GM03348 (cell line): ENCODE data around the gene HOXA9.

ENCODE experiments used
- DNase-seq: peaks from one replicate; pipeline ENCODE4 v3.0.0; 2012; ENCODE audit warnings: low spot score

Gene HOXA9

DNA sequence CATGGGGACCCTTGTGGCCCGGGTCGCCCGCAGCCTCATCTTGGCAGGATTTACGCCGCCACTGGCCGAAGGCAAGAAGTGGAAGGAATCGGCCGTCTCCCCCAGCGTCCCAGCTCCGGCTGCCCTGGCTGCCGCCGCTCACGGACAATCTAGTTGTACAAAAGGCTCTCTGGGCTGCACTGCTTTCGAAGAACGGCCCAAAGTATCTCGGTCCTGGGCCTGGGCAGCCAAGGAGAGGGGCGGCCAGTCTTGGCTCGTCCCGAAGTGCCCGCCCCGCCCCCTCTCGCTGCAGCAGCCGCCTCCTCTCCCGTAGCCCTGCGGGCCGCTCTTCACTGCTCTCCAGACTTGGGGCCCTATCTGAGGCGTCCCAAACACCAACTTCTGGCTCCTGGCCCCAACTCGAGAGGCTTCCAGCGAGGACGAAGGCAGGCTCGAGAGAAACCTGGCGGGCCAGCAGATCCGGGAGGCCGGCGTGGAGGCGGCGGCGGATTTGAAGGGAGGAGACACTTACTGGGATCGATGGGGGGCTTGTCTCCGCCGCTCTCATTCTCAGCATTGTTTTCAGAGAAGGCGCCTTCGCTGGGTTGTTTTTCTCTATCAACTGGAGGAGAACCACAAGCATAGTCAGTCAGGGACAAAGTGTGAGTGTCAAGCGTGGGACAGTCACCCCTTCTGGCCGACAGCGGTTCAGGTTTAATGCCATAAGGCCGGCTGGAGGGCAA lies 809 bp downstream of the HOXA9 start:
- peak; percentile 65 for DNase-seq

DNA sequence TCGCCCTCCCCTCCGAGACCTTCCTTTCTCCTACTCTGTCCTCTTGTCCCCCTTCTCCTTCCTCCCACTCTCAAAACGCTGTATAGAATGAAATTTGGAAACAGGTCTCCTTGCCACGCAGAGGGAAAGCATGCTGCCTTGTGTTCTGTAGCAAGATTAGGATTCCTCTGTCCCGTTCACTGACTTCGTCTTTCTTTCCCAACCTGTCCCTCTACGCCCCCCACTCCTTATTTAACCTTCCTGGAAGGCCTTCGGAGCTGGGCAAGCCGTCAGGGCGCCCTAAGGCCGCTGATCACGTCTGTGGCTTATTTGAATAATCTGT lies 1.3 kb downstream of the HOXA9 start:
- no peak for DNase-seq

DNA sequence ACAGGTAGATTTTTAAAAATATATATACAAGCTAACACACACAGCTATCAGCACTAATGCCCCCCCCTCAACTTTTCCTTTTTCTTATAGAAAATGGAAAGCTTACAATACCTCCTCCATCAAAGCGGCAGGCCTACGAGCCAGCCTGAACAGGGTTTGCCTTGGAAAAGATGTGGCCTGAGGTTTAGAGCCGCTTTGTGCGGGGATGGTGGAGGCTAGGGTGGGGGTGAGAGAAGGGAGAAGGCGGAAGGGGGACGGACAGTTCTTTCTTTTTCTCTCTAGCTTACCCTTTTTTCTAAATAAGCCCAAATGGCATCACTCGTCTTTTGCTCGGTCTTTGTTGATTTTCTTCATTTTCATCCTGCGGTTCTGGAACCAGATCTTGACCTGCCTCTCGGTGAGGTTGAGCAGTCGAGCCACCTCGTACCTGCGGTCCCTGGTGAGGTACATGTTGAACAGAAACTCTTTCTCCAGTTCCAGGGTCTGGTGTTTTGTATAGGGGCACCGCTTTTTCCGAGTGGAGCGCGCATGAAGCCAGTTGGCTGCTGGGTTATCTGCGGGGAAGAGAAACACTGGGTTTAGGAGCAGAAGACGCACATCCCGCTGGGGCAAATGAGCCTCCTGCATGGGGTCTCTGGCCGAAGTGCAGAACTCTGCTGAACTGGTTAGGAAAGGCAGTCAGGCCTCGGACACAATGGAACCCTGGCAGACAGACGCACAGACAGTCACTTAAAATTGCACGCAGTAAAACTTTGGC lies 1.9 kb downstream of the HOXA9 start:
- DNase-seq = no peak

DNA sequence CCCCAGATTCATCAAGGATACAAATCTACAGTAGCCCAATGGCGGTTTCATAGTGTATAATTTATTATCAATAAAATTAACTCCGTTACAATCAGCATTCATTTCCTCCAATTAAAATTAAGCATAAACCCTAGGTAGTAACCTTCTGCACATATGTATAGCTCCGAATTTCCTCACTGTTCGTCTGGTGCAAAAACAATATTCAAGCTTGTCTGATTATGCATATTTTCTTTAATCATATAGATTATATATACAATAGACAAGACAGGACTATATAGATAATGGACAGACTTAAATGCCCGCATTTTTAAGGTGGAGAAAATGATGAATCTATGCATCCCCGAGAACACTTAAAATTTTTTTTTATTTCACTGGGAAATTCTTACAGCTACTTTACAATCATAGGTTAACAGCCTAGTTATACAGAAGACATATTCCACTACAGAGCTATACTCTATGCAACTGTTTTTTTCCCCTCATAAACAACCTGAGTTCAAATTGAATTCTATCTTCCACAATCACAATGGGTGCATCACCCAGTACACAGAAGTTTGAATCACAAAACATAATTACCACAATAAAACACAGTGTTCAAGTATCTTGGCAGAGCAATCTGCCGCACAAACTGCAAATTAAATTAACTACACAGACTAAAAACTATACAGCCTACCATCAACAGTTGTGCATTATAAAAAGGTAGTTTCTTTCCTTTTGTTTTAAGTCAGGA lies 2.6 kb downstream of the HOXA9 start:
- DNase-seq = no peak

DNA sequence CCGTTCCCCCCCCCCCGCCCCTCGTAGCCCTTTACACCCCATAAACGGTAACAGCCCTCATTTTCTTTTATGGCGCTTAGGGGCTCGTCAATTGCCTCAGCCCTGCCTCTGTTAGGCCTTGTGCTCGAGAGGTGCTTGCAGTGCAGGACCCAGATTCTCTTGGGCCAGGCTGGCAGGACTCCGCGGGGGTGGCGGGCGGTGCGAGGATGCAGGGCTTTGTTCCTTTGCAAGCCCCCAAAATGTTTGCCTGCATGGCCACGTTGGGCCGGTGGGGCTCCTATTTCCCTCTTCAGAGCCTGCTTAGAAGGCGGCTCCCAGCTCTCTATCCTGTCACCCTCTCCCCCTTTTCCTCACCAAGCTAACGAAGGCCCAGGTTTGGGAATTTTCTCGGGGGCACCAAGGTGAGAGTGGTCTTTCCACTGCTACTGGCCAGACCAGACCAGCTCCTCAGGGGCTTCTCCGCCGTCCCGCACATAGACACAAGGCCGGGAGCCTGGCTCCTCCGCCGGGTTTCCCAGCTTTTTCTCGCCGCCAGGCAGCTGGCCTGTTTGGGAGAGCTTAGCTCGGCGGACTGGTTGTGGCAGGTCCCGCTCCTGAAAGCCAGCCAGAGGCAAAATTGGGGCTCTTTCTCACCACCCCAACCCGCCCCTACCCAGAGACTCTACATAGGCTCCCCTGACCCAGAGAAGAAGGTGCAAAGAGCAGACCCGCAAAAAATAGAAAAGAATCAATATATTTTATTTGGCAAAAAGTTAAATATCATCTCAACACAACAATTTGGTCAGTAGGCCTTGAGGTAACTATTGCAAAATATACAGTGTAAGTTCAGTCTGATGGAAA lies 3.4 kb downstream of the HOXA9 start:
- DNase-seq = no peak

DNA sequence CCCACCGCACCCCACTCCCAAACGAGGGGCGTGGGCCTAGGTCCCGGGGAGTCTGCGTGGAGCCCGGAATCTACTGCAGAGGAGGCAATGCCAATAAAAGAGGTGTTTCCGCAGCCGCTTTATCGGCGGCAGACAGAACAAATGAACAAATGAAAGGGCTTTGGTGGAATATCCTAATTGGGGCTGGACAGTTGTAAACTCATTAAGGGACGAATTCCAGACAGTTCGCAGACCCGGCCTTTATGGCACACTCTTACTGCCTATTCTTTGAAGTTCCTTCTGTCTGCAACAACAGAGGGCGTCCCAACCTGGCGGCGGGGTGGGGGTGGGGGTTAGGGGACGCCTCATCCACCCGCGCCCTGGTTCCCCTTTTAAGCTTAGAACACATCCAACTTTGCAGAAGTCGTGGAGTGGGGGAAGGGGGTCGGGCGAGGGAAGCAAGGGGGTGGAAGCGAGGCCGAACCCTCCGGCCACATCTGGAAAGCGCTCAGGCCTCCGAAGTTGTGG lies 4.1 kb downstream of the HOXA9 start:
- no peak for DNase-seq

DNA sequence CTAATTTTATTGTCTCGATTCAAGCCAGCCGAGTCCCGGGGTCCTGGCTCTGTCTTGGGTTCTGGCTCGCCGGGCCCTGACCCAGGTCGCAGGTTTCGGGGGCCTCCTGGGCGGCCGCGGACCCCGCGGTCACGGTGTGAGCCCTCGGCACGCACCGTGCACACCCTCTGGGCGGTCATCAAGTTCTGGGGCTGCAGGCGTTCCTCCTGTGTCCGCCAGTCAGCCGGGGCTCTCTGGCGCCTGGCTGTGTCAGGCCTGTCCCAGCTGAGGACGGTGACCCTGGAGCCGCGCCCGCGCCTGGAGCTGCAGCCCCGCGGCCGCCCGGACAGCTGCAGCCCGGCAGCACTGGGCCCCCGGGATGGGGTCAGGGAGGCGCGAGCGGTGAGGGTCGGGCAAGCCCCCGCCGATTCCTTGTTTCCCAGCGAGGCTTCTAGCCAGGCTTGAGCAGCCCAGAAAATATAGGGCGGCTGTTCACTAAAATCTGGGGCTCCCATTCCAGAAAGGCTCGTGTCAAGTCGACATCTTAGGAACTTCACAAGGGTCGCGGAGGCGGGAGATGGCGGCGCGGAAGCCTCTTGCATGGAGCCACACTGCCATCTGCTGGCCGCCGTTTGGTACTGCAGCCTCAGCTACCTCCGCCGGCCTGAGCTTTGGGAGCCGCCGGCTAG lies 4.7 kb downstream of the HOXA9 start:
- DNase-seq = peak; percentile 82

DNA sequence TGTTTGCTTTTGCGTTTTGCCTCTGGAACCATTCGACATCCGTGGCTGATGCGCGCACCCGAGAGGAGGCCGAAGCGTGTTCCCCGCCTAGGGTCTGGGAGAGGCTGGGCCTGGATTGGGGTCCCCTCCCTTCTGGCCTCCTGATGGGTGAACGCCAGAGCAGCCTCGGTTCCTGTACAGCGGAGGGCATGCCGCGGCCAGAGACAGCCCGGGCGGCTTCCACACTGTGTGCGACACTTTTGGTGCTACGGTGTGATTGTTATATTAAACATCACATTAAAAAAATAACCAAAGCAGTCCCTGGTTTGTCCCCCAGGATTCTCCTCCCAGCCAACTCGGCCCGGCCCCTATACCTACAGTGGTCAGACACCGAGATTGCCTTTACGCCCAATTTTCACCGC lies 5.2 kb downstream of the HOXA9 start:
- no peak for DNase-seq

DNA sequence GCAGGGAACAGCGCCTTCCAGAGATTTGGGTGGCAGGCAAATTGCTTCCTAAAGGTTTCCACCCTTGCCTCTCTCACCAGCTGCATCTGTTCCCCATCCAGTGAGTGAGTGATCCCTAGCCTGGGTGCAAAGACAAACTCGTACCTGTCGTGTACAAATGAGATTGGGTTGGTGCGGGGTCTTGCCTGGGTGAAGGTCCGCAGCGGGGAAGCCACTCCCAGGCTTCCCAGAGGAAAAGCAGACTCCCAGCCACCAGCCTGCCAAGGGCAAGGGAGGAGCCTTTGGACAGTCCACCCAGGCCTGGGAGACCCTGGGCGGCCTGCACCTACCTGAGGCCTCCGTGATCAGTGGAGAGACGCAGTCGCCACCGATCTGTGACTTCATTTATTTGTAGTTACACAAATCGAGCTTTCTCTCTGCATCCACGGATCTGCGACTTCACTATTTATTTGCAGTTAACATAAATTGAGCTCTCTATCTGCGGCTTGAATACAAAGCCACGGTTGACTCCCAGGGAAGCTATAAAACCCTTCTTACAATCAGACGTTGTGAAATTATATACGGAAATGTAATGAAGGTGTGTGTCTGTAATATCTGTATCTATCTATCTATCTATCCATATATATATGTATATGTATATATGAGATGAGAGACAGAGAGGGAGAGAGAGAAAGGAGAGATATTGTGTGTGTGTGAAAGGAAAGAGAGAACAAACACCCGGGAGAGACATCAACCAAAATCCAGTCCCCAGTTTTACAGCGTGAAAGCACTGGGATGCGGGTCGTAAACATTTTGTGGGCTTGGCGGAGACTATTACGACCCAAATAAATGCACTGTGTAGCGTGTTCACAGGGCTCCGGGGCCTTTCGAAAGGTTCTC lies 5.8 kb downstream of the HOXA9 start:
- no peak for DNase-seq

DNA sequence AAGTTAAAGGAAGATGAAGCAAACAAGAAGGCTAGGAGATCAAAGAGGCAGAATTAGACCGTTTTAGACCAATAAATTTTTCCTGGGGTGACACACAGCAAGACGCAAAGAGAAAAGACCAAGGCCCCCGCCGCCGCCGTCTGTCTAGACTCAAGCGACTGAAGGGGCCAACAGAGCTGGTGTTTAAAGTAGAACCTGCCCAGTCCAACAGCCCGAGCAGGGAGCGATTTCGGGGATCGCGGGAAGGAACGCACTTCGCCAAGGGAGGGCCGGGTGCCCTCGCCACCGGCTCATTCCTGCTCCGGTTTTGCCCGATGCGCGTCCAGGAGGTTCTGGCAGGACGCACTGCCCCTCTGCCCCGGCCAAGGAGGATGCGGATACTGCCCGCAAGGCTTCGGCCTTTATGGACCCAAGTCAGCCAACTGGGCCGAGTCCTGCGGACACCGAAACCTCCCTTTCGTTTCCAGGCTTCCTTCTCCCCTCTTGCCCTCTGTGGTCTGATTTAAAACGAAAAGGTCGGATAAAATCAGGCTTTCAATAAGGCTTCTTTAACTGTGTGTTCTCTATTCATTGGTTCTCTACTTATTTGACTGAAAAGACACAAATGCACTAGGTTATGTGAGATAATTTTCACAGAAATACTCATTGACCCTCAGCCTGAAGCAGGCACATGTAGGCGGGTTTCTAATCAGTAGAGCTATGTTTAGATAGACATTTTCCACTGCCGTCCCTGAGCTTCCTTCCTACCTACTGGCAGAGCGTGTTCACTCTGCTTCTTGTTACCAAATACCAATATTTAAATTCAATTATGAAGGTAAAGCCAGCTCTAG lies 6.7 kb downstream of the HOXA9 start:
- no peak for DNase-seq

DNA sequence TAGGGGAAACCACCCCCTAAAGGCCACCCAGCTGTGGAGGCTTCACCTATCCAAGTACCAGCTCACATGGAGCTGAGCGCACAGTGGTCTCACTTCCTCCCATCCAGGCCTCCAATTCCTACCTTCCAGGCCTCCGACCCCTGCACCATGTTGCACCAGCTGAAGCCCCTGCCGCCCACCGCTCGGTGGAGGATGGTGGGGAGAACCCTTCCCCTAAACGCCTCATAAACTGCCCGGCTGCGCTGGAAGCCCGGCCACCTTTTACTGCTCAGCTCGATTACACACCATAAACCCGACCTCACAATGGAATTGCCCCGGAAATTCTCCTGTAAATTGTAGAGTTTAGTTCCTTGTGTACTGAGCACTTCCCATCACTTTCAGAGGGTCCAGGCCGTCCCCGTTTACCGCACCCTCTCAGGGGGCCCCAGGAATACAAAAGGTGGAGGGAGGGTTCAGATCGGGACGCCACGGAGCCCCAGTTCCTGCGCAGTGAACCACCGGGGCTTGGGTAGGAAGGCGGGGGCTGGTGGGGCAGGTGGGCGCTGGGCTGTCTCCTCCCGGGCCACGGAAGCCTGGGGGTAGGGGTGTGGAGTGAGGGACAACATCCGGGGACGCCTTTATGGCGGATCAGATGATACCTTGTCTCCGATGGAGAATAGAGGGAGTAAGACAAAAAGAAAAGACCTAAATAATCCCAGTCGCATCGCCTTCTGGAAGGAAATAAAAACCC lies 7.5 kb downstream of the HOXA9 start:
- no peak for DNase-seq

DNA sequence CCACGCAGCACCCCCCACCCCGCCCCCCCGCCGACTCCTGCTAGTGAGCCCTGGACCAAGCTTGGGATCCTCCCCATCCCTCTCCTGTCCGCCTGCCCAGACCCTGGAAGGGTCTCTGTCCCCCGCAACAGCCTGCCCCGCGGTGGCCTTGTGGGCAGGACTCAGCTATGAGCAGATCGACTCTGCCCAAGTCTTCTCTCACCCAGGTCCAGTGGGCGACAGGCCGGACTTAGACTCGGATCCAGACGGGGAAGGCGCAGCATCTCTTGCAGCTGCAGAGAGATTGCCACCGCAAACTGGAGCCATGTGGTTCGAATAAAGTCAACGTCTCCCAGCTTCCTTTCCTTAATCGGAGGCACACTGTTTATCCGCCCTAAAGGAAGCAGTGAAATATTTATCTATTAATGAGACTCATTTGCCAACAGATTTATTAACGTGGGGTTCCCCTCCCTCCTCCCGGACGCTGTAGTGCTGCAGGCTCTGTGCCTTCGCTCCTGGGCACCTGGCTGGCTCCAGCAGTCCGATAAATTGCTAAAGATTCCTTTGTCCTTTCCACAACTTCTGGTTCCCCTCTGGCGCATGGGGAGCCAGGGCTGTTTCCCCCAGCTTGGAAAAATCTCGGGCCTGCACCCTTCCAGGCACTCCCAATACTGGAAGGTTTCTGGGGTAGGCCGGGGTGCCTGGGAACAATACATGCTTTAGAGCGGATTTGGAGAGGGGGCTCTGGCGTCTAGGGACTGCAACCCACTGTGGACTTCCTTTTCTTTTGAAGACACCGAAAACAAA lies 8.2 kb downstream of the HOXA9 start:
- no peak for DNase-seq

DNA sequence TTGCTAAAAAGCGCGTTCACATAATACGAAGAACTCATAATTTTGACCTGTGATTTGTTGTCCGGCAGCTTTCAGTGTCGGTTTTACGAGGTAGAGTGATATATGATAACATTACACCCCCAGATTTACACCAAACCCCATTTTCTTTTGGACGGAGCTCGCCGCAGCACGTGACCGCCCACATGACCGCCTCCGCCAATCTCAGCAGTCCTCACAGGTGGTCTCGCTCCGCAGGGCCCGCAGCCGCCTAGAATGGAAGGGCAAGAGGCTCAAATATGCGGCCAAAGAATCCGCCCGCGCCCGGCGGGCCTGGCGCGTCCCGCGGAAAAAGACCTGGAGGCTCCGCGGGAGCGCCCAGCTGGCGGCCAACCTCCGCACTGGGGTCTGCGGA lies 8.8 kb downstream of the HOXA9 start, which contains the start of gene HOXA7:
Gene HOXA7, minus strand, starts transcription at position 168 of the 391 bp plus-strand sequence. Its CDS starts 130 bp downstream, at position 38.
- peak; percentile 85 for DNase-seq

DNA sequence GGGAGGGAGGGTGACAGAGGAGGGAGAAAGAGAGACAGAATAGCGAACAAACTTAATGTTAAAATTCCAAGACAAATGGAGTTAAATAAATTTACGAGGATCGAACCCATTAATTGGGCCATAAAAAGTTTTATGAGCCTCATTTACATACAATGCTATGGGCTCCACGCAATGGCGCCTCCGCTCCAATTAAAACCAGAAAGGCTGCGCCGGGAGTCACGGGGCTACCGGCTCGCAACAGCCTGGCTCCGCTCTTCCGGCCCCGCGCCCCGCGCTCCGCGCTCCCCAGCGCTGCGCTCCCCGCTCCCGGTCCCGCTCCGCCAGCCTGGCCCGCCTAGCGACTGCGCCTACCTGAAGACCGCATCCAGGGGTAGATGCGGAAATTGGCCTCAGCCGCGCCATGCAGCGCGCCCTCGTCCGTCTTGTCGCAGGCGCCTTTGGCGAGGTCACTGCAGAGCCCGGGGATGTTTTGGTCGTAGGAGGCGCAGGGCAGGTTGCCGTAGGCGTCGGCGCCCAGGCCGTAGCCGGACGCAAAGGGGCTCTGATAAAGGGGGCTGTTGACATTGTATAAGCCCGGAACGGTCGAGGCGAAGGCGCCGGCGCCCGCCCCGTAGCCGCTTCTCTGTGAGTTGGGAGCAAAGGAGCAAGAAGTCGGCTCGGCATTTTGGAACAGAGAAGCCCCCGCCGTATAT lies 9.4 kb downstream of the HOXA9 start:
- DNase-seq = peak; percentile 57

DNA sequence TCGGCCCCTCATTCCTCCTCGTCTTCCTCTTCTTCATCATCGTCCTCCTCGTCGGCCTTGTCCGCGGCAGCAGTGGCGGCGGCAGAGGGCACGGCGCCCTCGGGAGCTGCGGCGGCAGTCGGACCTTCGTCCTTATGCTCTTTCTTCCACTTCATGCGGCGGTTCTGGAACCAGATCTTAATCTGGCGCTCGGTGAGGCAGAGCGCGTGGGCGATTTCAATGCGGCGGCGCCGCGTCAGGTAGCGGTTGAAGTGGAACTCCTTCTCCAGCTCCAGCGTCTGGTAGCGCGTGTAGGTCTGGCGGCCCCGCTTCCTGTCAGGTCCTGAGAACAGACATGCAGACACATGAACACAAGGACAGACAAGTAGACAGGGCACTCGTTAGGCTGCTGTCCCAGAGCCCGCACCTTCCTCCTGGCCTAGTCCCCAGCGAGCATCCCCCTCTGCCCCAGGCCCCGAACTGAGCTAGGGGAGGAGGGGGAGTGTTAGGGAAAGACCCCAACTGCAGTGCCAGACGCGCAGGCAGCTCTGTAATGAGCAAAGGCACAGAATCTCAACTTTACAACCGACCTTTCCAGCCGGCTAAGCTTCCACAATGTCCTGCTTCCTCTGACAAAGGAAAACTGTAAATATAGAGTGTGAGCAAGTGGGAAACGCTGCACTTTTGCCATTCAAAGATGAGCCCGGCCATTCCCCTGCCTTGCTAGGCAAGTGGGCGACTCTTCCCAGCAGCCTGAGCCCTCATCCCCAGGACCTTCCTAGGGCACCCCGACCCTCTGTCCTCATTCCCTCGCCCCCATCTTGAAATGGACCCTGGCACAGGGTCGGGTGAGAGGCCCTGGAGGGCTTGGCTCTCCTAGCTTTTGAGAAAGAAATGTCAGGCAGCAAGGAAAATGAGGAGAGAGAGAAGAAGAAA lies 10.2 kb downstream of the HOXA9 start:
- DNase-seq = no peak

DNA sequence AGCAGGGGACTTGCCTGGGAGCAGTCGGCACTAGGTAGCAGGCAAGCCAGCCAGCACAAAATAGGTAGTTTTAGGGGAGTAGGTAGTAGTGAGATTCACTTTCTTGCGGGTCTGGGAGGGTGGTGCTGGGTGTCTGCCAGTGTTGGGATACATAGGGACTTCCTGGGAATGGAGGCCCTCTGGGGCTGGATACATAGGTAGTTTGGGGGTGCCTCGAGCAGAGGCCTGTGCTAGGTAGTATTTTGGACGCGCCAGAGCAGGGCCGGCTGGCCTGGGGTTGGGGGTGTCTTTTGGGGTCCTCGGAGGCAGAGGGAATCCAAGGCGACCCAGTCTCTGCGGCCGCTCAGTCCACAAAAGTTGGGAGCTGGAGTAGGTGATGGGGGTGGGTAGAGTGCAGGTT lies 11.0 kb downstream of the HOXA9 start:
- no peak for DNase-seq
